ENCODE results near the gene DENND1A.
"Not testable (repeated sequence)": the region's sequence is repeated elsewhere in the genome, so short reads cannot be mapped to it uniquely, and the experiment has no call there.

The DENND1A gene

DNA sequence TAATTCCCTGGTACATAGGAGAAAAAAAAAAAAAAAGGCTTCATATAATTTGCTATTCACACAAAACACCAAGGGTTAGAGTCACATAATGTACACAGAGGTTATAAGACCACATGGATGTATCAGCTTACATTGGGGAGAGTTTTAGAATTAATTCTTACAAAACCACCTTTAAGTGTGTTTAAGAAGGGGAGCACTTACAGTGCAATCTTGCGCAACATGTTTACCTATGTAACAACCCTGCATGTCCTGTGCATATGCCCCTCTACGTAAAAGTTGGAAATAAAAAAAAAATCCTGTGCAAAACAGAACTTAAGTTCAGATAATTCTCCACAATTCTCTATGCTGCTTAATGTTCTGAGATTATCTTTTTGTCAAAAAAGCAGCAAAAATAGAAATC is 190.0 kb downstream of the DENND1A start:
- Histone ChIP-seq H3K9ac (ENCODE audit: low read depth, low read length, poor library complexity, severe bottlenecking) (no peak overlapping the region), H4K20me1 (ENCODE audit: insufficient read depth, low read length, poor library complexity, severe bottlenecking) (no peaks in the 10 kb centered on the region), H3K36me3 (ENCODE audit: insufficient read depth, low read length) (no peaks in the 10 kb centered on the region), H3K4me1 (ENCODE audit: insufficient read depth, low read length, poor library complexity, severe bottlenecking) (no peaks in the 10 kb centered on the region), H3K9me3 (ENCODE audit: insufficient read depth, low read depth, low read length) (no peaks in the 10 kb centered on the region), H3K27me3 (ENCODE audit: insufficient read depth, low read length, poor library complexity, severe bottlenecking) (no peaks in the 10 kb centered on the region), H3K79me2 (ENCODE audit: insufficient read depth, low read length) (no peaks in the 10 kb centered on the region), H3F3A (ENCODE audit: low read depth) (no peaks in the 10 kb centered on the region), H3K4me2 (ENCODE audit: low read depth, low read length, poor library complexity, severe bottlenecking) (no peak overlapping the region), H3K4me3 (ENCODE audit: low read length, poor library complexity, severe bottlenecking) (no peak overlapping the region), H2AFZ (ENCODE audit: low read length) (no peak overlapping the region), H3K9me2 (replicated peaks; ENCODE audit: low read depth, low read length) (no peaks in the 10 kb centered on the region)
- TF ChIP-seq, protein P1, sequence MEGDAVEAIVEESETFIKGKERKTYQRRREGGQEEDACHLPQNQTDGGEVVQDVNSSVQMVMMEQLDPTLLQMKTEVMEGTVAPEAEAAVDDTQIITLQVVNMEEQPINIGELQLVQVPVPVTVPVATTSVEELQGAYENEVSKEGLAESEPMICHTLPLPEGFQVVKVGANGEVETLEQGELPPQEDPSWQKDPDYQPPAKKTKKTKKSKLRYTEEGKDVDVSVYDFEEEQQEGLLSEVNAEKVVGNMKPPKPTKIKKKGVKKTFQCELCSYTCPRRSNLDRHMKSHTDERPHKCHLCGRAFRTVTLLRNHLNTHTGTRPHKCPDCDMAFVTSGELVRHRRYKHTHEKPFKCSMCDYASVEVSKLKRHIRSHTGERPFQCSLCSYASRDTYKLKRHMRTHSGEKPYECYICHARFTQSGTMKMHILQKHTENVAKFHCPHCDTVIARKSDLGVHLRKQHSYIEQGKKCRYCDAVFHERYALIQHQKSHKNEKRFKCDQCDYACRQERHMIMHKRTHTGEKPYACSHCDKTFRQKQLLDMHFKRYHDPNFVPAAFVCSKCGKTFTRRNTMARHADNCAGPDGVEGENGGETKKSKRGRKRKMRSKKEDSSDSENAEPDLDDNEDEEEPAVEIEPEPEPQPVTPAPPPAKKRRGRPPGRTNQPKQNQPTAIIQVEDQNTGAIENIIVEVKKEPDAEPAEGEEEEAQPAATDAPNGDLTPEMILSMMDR (conservative IDR thresholded peaks at IDR 0.05; ENCODE audit: low read length), result no peak
- no peak for TF ChIP-seq EZH2phosphoT487 (IDR thresholded peaks at IDR 0.05; ENCODE audit: borderline replicate concordance)

DNA sequence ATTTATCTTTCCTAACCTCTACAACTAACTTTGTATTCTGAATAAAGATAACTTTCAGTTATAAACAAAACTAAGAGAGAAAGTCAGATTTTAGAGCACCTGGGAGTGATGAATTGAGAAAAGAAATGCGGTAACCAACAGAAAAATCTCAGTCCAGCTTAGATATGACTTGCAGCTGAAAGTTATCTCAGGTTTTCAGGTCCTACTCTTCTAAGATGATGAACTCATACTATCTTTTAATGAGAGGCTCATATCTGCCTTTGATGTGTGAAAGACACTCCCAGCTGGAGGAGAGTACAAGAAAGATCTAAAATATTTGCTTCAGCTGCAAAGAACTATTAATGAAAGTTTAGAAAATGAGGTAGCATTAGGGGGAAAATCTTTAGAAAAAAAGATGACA is 190.5 kb downstream of the DENND1A start:
- H3F3A ChIP-seq (ENCODE audit: low read depth), result no peaks in the 10 kb centered on the region
- no peak overlapping the region for H3K4me2 ChIP-seq (ENCODE audit: low read depth, low read length, poor library complexity, severe bottlenecking)
- no peak overlapping the region for H3K9ac ChIP-seq (ENCODE audit: low read depth, low read length, poor library complexity, severe bottlenecking)
- H3K36me3 ChIP-seq (ENCODE audit: insufficient read depth, low read length), result no peaks in the 10 kb centered on the region
- no peaks in the 10 kb centered on the region for H3K9me3 ChIP-seq (ENCODE audit: insufficient read depth, low read depth, low read length)
- no peaks in the 10 kb centered on the region for H3K9me2 ChIP-seq (replicated peaks; ENCODE audit: low read depth, low read length)
- H4K20me1 ChIP-seq (ENCODE audit: insufficient read depth, low read length, poor library complexity, severe bottlenecking), result no peaks in the 10 kb centered on the region
- no peak for TF ChIP-seq EZH2phosphoT487 (IDR thresholded peaks at IDR 0.05; ENCODE audit: borderline replicate concordance)
- H3K27me3 ChIP-seq (ENCODE audit: insufficient read depth, low read length, poor library complexity, severe bottlenecking), result no peaks in the 10 kb centered on the region
- no peak overlapping the region for H2AFZ ChIP-seq (ENCODE audit: low read length)
- H3K79me2 ChIP-seq (ENCODE audit: insufficient read depth, low read length), result no peaks in the 10 kb centered on the region
- H3K4me3 ChIP-seq (ENCODE audit: low read length, poor library complexity, severe bottlenecking), result no peak overlapping the region
- H3K4me1 ChIP-seq (ENCODE audit: insufficient read depth, low read length, poor library complexity, severe bottlenecking), result no peaks in the 10 kb centered on the region

DNA sequence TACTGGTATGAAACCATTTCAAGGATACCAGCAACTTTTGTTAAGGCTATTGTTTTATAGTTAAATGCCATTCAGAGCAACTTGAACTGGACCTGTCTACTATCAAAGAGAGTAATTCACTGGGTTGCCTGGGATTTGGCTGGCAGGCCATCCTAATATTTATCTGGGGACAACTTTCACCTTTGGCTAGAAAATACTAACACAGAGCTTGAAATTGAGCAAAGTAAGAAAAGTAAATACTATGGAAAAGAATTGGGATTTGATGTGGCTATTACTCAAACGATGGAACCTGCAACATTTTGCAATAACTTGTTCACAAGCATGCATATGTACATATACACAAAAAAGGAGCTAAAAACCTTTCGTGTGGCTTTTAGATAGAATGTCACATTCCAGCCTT is 191.3 kb downstream of the DENND1A start:
- H3K9ac ChIP-seq (ENCODE audit: low read depth, low read length, poor library complexity, severe bottlenecking), result no peak overlapping the region
- no peak overlapping the region for H3K4me3 ChIP-seq (ENCODE audit: low read length, poor library complexity, severe bottlenecking)
- H3F3A ChIP-seq (ENCODE audit: low read depth), result no peaks in the 10 kb centered on the region
- H3K36me3 ChIP-seq (ENCODE audit: insufficient read depth, low read length), result no peaks in the 10 kb centered on the region
- TF ChIP-seq EZH2phosphoT487 (IDR thresholded peaks at IDR 0.05; ENCODE audit: borderline replicate concordance), result no peak
- TF ChIP-seq, protein P1 (conservative IDR thresholded peaks at IDR 0.05; ENCODE audit: low read length), result no peak
- no peaks in the 10 kb centered on the region for H3K27me3 ChIP-seq (ENCODE audit: insufficient read depth, low read length, poor library complexity, severe bottlenecking)
- no peaks in the 10 kb centered on the region for H3K9me2 ChIP-seq (replicated peaks; ENCODE audit: low read depth, low read length)
- H2AFZ ChIP-seq (ENCODE audit: low read length), result no peak overlapping the region
- no peaks in the 10 kb centered on the region for H3K9me3 ChIP-seq (ENCODE audit: insufficient read depth, low read depth, low read length)
- H3K4me2 ChIP-seq (ENCODE audit: low read depth, low read length, poor library complexity, severe bottlenecking), result no peak overlapping the region
- H3K4me1 ChIP-seq (ENCODE audit: insufficient read depth, low read length, poor library complexity, severe bottlenecking), result no peaks in the 10 kb centered on the region
- H4K20me1 ChIP-seq (ENCODE audit: insufficient read depth, low read length, poor library complexity, severe bottlenecking), result no peaks in the 10 kb centered on the region
- no peaks in the 10 kb centered on the region for H3K79me2 ChIP-seq (ENCODE audit: insufficient read depth, low read length)

DNA sequence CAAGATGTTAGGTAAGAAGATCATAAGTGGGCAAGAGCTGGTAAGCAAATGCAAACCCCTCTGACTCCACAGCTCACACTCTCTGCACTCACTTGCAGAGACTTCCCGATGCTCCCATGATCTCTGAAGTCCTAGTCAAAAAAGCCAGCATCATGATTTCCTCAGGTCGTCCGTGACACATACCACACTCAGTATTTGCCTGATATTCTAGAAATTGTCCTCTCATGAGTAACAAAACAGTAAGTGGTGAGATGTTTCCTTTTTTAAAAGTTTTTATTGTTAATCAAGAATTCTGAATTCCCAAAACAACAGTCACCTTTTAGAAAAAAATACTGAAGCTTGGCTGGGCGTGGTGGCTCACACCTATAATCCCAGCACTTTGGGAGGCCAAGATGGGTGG is 194.6 kb downstream of the DENND1A start:
- Histone ChIP-seq H3K9me2 (replicated peaks; ENCODE audit: low read depth, low read length) (no peaks in the 10 kb centered on the region), H3K4me3 (ENCODE audit: low read length, poor library complexity, severe bottlenecking) (no peak overlapping the region), H3K27me3 (ENCODE audit: insufficient read depth, low read length, poor library complexity, severe bottlenecking) (no peaks in the 10 kb centered on the region), H2AFZ (ENCODE audit: low read length) (no peak overlapping the region), H3K36me3 (ENCODE audit: insufficient read depth, low read length) (no peaks in the 10 kb centered on the region), H3K9me3 (ENCODE audit: insufficient read depth, low read depth, low read length) (no peaks in the 10 kb centered on the region), H4K20me1 (ENCODE audit: insufficient read depth, low read length, poor library complexity, severe bottlenecking) (no peaks in the 10 kb centered on the region), H3F3A (ENCODE audit: low read depth) (no peaks in the 10 kb centered on the region), H3K4me1 (ENCODE audit: insufficient read depth, low read length, poor library complexity, severe bottlenecking) (no peaks in the 10 kb centered on the region), H3K4me2 (ENCODE audit: low read depth, low read length, poor library complexity, severe bottlenecking) (no peak overlapping the region), H3K79me2 (ENCODE audit: insufficient read depth, low read length) (no peaks in the 10 kb centered on the region), H3K9ac (ENCODE audit: low read depth, low read length, poor library complexity, severe bottlenecking) (no peak overlapping the region)
- TF ChIP-seq, protein P1 (conservative IDR thresholded peaks at IDR 0.05; ENCODE audit: low read length), result no peak
- no peak for TF ChIP-seq EZH2phosphoT487 (IDR thresholded peaks at IDR 0.05; ENCODE audit: borderline replicate concordance)

DNA sequence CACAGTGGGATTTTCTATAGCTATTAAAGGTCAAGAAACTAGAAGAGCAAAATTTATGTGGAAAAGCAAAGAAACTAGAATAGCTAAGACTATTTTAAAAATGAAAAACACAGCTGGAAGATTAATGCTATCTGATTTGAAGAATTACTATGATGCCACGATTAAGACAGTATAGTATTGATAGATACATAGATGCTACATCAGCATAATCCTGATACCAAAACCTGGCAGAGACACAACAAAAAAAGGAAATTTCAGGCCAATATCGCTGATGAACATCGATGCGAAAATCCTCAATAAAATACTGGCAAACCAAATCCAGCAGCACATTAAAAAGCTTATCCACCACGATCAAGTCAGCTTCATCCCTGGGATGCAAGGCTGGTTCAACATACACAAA is 201.4 kb downstream of the DENND1A start:
- not testable (repeated sequence) for H3K4me3 ChIP-seq (ENCODE audit: low read length, poor library complexity, severe bottlenecking); H2AFZ ChIP-seq (ENCODE audit: low read length); H3K4me2 ChIP-seq (ENCODE audit: low read depth, low read length, poor library complexity, severe bottlenecking); H3K9ac ChIP-seq (ENCODE audit: low read depth, low read length, poor library complexity, severe bottlenecking); H4K20me1 ChIP-seq (ENCODE audit: insufficient read depth, low read length, poor library complexity, severe bottlenecking); H3K4me1 ChIP-seq (ENCODE audit: insufficient read depth, low read length, poor library complexity, severe bottlenecking); H3K9me2 ChIP-seq (replicated peaks; ENCODE audit: low read depth, low read length); H3K36me3 ChIP-seq (ENCODE audit: insufficient read depth, low read length); H3K9me3 ChIP-seq (ENCODE audit: insufficient read depth, low read depth, low read length); H3K27me3 ChIP-seq (ENCODE audit: insufficient read depth, low read length, poor library complexity, severe bottlenecking); H3F3A ChIP-seq (ENCODE audit: low read depth); H3K79me2 ChIP-seq (ENCODE audit: insufficient read depth, low read length)
